Neural cell (in vitro differentiated cells): ENCODE measurements around the gene TAOK1.

Source experiments
- POLR2AphosphoS5 ChIP-seq: IDR thresholded peaks from 2 replicates; pipeline ENCODE4 v1.6.1; 2012
- TF ChIP-seq, protein P1 (sequence below): fragments of 450-650 bp; IDR thresholded peaks from 2 replicates; pipeline ENCODE4 v1.5.1; 2014; ENCODE audit warnings: antibody characterized with exemption, mild to moderate bottlenecking, moderate library complexity; ENCODE audit not compliant: poor library complexity, severe bottlenecking

DNA sequence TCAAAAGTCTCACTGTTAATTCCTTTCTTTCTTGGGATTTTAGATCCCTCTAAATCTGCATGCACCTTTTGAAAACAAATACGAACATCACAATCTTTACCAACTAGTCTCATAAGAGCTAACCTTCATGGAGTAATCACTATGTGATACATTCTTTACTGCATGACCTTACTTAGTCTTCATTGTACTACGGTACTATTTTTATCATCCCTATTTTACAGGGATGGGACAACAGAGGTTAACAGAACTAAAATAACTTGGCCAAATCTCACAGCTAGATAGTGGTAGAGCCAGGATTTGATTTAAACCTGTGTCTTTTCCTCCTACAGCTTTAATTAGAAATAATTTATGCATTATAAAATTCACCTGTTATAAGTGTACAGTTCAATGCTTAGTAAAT lies 32.9 kb upstream of the TAOK1 start:
- TF ChIP-seq, protein P1, sequence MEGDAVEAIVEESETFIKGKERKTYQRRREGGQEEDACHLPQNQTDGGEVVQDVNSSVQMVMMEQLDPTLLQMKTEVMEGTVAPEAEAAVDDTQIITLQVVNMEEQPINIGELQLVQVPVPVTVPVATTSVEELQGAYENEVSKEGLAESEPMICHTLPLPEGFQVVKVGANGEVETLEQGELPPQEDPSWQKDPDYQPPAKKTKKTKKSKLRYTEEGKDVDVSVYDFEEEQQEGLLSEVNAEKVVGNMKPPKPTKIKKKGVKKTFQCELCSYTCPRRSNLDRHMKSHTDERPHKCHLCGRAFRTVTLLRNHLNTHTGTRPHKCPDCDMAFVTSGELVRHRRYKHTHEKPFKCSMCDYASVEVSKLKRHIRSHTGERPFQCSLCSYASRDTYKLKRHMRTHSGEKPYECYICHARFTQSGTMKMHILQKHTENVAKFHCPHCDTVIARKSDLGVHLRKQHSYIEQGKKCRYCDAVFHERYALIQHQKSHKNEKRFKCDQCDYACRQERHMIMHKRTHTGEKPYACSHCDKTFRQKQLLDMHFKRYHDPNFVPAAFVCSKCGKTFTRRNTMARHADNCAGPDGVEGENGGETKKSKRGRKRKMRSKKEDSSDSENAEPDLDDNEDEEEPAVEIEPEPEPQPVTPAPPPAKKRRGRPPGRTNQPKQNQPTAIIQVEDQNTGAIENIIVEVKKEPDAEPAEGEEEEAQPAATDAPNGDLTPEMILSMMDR, result no peak
- TF ChIP-seq POLR2AphosphoS5, result no peak
